HG02610 (cell line): ENCODE measurements around the gene PRDM9.
"Not testable (repeated sequence)": the region's sequence is repeated elsewhere in the genome, so short reads cannot be mapped to it uniquely, and the experiment has no call there.

Source experiments
- ATAC-seq: cut with Tn5 transposase; IDR thresholded peaks from one replicate; pipeline ENCODE4 v1.9.1; 2021; ENCODE audit warnings: mild to moderate bottlenecking, moderate library complexity; ENCODE audit not compliant: unreplicated experiment

PRDM9 gene

GRCh38 chr5:23507278-23507685 is at the start of gene PRDM9:
TSS of gene PRDM9 (plus strand) at chr5:23507609. CDS start at chr5:23509034, 1,425 bp downstream.
- ATAC-seq: peak; percentile 82

GRCh38 chr5:23457780-23458179 is 49.6 kb upstream of the PRDM9 start:
- ATAC-seq: peak; percentile 73

- no peak for ATAC-seq
Observed at GRCh38 chr5:23459214-23459613, 48.2 kb upstream of the PRDM9 start.

- no peak for ATAC-seq
Observed at GRCh38 chr5:23461576-23461975, 45.8 kb upstream of the PRDM9 start.

- ATAC-seq: no peak
Observed at GRCh38 chr5:23466401-23466912, 41.0 kb upstream of the PRDM9 start.

GRCh38 chr5:23468658-23469057 is 38.8 kb upstream of the PRDM9 start:
- no peak for ATAC-seq

- ATAC-seq: no peak
Observed at GRCh38 chr5:23473915-23474314, 33.5 kb upstream of the PRDM9 start.

- ATAC-seq: no peak
Observed at GRCh38 chr5:23474315-23474714, 33.1 kb upstream of the PRDM9 start.

- ATAC-seq: no peak
Observed at GRCh38 chr5:23476580-23476979, 30.8 kb upstream of the PRDM9 start.

GRCh38 chr5:23482642-23483041 is 24.8 kb upstream of the PRDM9 start:
- ATAC-seq: no peak

- ATAC-seq: no peak
Observed at GRCh38 chr5:23483090-23483489, 24.3 kb upstream of the PRDM9 start.

GRCh38 chr5:23484096-23484495 is 23.3 kb upstream of the PRDM9 start:
- no peak for ATAC-seq

GRCh38 chr5:23486227-23486626 is 21.2 kb upstream of the PRDM9 start:
- ATAC-seq: not testable (repeated sequence)

GRCh38 chr5:23490993-23491392 is 16.4 kb upstream of the PRDM9 start:
- no peak for ATAC-seq

GRCh38 chr5:23494558-23494957 is 12.9 kb upstream of the PRDM9 start:
- ATAC-seq: no peak

GRCh38 chr5:23496576-23496975 is 10.8 kb upstream of the PRDM9 start:
- ATAC-seq: no peak

GRCh38 chr5:23506329-23507236 is 826 bp upstream of the PRDM9 start:
- peak; percentile 47 for ATAC-seq

GRCh38 chr5:23510434-23510833 is 3.0 kb downstream of the PRDM9 start:
- not testable (repeated sequence) for ATAC-seq

GRCh38 chr5:23522553-23522952 is 15.1 kb downstream of the PRDM9 start:
- no peak for ATAC-seq

- no peak for ATAC-seq
Observed at GRCh38 chr5:23523031-23523430, 15.6 kb downstream of the PRDM9 start.

GRCh38 chr5:23523998-23524397 is 16.6 kb downstream of the PRDM9 start:
- no peak for ATAC-seq

- no peak for ATAC-seq
Observed at GRCh38 chr5:23525751-23526150, 18.3 kb downstream of the PRDM9 start.
